Activated CD4-positive, alpha-beta memory T cell treated with anti-CD3 and anti-CD28 coated beads, Interleukin-2, amount 10 ng/mL, durations not matched to agents 7 days and 5 days (primary cell): ENCODE results near the gene GALM. TPM values are rescaled to one million over a fixed set of nuclear protein-coding genes. Genes with fewer than 3 reads are reported as not detected.
A peak's percentile ranks its signal among the peaks of the same experiment; 100 is the strongest.
"Not testable (repeated sequence)": the region's sequence is repeated elsewhere in the genome, so short reads cannot be mapped to it uniquely, and the experiment has no call there.

ENCODE experiments used
- CTCF ChIA-PET: fragments of 350-600 bp; sonication (Branson Sonifier 250); formaldehyde crosslinking; loops from one replicate; lab custom pipeline; 2021; ENCODE audit warnings: antibody characterized with exemption, inconsistent platforms; lab: Charles Lee
- POLR2A ChIA-PET: fragments of 350-600 bp; sonication (Branson Sonifier 250); formaldehyde crosslinking; loops from one replicate; lab custom pipeline; 2021; ENCODE audit warnings: antibody characterized with exemption; lab: Charles Lee
- DNase-seq: peaks from one replicate; pipeline ENCODE4 v3.0.0-alpha.2; 2020
- H3K27ac Mint-ChIP-seq: one replicate; pipeline ENCODE4 v1.8.0; 2021; ENCODE audit warnings: mild to moderate bottlenecking, mixed read lengths
- H3K27me3 Mint-ChIP-seq: one replicate; pipeline ENCODE4 v1.8.0; 2021; ENCODE audit warnings: mixed read lengths
- H3K36me3 Mint-ChIP-seq: one replicate; pipeline ENCODE4 v1.8.0; 2021; ENCODE audit warnings: low read depth, mixed read lengths
- H3K4me1 Mint-ChIP-seq: one replicate; pipeline ENCODE4 v1.8.0; 2021; ENCODE audit warnings: mixed read lengths
- H3K4me3 Mint-ChIP-seq: one replicate; pipeline ENCODE4 v1.8.0; 2021; ENCODE audit warnings: mild to moderate bottlenecking, mixed read lengths
- H3K9me3 Mint-ChIP-seq: one replicate; pipeline ENCODE4 v1.8.0; 2021; ENCODE audit warnings: mixed read lengths
- total RNA-seq, 2 experiments: library from RNA; stranded (reverse); gene quantifications; one replicate each; pipeline ENCODE4 v1.2.3, GENCODE V29; 2021

GALM gene
- total RNA-seq, 2 experiments from 2014 or later, result 94.7 to 97.4 TPM

GRCh38 chr2:38733300-38733971 is 67.5 kb downstream of the GALM start:
- no peak for DNase-seq
- Mint-ChIP-seq H3K27me3 (no peaks in the 10 kb centered on the region), H3K4me3 (no peak overlapping the region), H3K9me3 (no peaks in the 10 kb centered on the region), H3K36me3 (peaks cover 67% of the 10 kb centered on the region), H3K27ac (peak overlapping the region; percentile 27), H3K4me1 (peaks cover 11% of the 10 kb centered on the region)
- CTCF ChIA-PET, result interaction anchor here (1.5 to 3.5 kb wide), 4 partner anchors 8 to 198 kb away, joined by 4 to 22 read pairs (median 6); no protein-coding TSS in a partner anchor
- POLR2A ChIA-PET, result interaction anchor here (0.6 to 13.9 kb wide), 7 partner anchors 9 to 191 kb away, joined by 3 to 170 read pairs (median 4); partner anchors contain the start of gene SRSF7

GRCh38 chr2:38734299-38735058 is 68.6 kb downstream of the GALM start:
- ChIA-PET POLR2A (interaction anchor here (0.7 to 13.9 kb wide), 5 partner anchors 8 to 192 kb away, joined by 3 to 170 read pairs (median 4); partner anchors contain the start of gene SRSF7), CTCF (interaction anchor here (0.6 to 3.5 kb wide), 10 partner anchors 13 to 199 kb away, joined by 3 to 22 read pairs (median 4); partner anchors contain the start of gene HNRNPLL)
- DNase-seq, result no peak
- Mint-ChIP-seq H3K4me3 (no peak overlapping the region), H3K36me3 (peaks cover 71% of the 10 kb centered on the region), H3K27me3 (no peaks in the 10 kb centered on the region), H3K4me1 (peaks cover 15% of the 10 kb centered on the region), H3K27ac (no peak overlapping the region), H3K9me3 (no peaks in the 10 kb centered on the region)

- ChIA-PET CTCF (interaction anchor here (3.5 kb wide), 1 partner anchor 154 kb away, joined by 22 read pairs; no protein-coding TSS in a partner anchor), POLR2A (interaction anchor here (13.9 kb wide), 1 partner anchor 15 kb away, joined by 170 read pairs; the partner anchor contains the start of gene SRSF7)
These were observed 70.0 kb downstream of the GALM start for GRCh38 chr2:38735999-38736320.

GRCh38 chr2:38737000-38737698 is 71.2 kb downstream of the GALM start:
- not testable (repeated sequence) for DNase-seq, H3K4me3 Mint-ChIP-seq, H3K9me3 Mint-ChIP-seq, H3K27me3 Mint-ChIP-seq
- Mint-ChIP-seq H3K4me1 (peaks cover 31% of the 10 kb centered on the region), H3K27ac (peak overlapping the region; percentile 42), H3K36me3 (peaks cover 64% of the 10 kb centered on the region)
- CTCF ChIA-PET, result interaction anchor here (0.6 to 8.1 kb wide), 4 partner anchors 142 to 229 kb away, joined by 3 to 88 read pairs (median 12); no protein-coding TSS in a partner anchor
- POLR2A ChIA-PET, result interaction anchor here (0.6 to 13.9 kb wide), 2 partner anchors 14 to 180 kb away, joined by 3 to 170 read pairs; partner anchors contain the start of gene SRSF7

More at GRCh38 chr2:38735999-38736320, 70.0 kb downstream of the GALM start:
- Mint-ChIP-seq H3K27ac (no peak overlapping the region), H3K4me1 (peaks cover 20% of the 10 kb centered on the region), H3K9me3 (no peaks in the 10 kb centered on the region), H3K36me3 (peaks cover 64% of the 10 kb centered on the region), H3K27me3 (no peaks in the 10 kb centered on the region), H3K4me3 (no peak overlapping the region)
- no peak for DNase-seq

DNA sequence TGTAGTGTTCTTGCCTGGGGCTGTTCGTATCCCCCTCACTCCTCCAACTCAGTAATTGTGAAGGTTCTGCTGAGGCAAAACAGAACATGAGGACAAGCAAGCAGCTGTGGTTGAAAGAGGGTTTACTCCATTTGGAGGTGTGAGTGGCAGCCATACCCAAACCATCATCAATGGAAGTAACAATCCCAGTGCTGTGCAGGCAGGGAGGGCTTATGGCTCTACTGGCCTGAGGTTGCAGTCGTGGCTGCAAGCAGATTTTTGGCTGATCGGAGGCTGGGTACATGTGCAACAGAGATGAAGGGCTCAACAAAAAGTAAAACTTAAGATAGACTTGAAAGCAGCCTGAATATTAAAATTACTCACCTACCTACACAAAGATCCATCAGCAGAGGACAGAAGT is 72.0 kb downstream of the GALM start:
- POLR2A ChIA-PET, result interaction anchor here (0.6 to 13.9 kb wide), 2 partner anchors 13 to 181 kb away, joined by 3 to 170 read pairs; partner anchors contain the start of gene SRSF7
- Mint-ChIP-seq H3K4me1 (peaks cover 35% of the 10 kb centered on the region), H3K4me3 (no peak overlapping the region), H3K27ac (peak overlapping the region; percentile 7), H3K9me3 (no peaks in the 10 kb centered on the region), H3K27me3 (no peaks in the 10 kb centered on the region), H3K36me3 (peaks cover 65% of the 10 kb centered on the region)
- CTCF ChIA-PET, result interaction anchor here (0.6 to 8.1 kb wide), 3 partner anchors 143 to 230 kb away, joined by 3 to 88 read pairs (median 3); no protein-coding TSS in a partner anchor
- DNase-seq, result no peak

DNA sequence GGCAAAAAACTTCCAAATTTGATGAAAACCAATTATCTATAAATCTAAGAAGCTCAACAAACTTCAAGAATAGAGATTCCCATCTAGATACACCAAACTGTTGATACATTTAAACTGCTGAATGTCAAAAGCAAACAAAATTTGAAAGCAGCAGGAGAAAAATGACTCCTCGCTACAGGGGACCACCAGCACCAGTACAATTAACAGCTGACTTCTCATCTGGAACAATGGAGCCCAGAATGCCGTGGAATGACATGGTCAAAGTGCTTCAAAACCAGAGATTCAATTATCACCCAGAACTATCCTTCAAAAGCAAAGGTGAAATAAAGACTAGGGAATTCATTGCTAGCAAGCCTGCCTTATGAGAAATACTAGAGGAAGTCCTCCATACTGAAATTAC is 73.6 kb downstream of the GALM start:
- peak overlapping the region; percentile 27 for H3K27ac Mint-ChIP-seq

DNA sequence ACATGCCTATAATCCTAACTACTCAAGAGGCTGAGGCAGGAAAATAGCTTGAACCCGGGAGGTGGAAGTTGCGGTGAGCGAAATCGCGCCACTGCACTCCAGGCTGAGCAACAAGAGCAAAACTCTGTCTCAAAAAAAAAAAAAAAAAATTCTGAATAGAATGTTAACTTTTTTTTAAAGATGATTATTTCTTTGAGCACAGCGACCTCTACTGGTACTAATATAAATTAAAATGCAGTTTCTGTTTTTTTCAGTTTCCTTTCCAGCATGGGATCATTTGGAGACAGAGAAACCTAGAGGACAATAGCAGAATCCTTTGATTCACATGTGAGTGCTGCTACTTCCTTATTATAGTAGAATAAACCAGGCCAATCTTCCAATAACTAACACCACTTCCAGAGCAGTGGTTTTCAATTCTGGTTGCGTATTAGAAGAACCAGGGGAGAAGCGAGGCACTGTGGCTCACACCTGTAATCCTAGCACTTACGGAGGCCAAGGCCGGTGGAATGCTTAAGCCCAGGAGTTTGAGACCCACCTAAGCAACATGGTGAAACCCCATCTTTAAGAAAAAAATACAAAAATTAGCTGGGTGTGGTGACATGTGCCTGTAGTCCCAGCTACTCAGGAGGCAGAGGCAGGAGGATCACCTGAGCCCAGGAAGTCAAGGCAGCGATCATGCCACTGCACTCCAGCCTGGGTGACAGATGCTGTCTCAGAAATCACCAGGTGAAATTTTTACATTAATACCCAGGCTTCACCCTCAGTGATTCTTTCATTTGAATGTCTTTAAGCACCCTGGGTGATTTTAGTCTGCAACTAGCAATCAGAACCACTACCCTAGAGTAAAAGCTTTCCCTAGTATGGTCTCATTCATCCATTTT is 75.2 kb downstream of the GALM start:
- no peaks in the 10 kb centered on the region for H3K27me3 Mint-ChIP-seq
- H3K27ac Mint-ChIP-seq, result peak overlapping the region; percentile 49
- CTCF ChIA-PET, result interaction anchor here (0.7 to 8.1 kb wide), 18 partner anchors 8 to 206 kb away, joined by 3 to 88 read pairs (median 5); partner anchors contain the start of gene SRSF7
- DNase-seq, result no peak
- no peak overlapping the region for H3K4me3 Mint-ChIP-seq
- peaks cover 77% of the 10 kb centered on the region for H3K36me3 Mint-ChIP-seq
- POLR2A ChIA-PET, result interaction anchor here (0.7 to 13.9 kb wide), 14 partner anchors 8 to 204 kb away, joined by 3 to 170 read pairs (median 3); partner anchors contain the start of genes GALM and SRSF7
- peaks cover 57% of the 10 kb centered on the region for H3K4me1 Mint-ChIP-seq
- no peaks in the 10 kb centered on the region for H3K9me3 Mint-ChIP-seq

More for the DNA sequence above, 73.6 kb downstream of the GALM start:
- H3K27me3 Mint-ChIP-seq, result no peaks in the 10 kb centered on the region
- peak; percentile 14 for DNase-seq
- H3K36me3 Mint-ChIP-seq, result peaks cover 68% of the 10 kb centered on the region
- CTCF ChIA-PET, result interaction anchor here (0.6 to 8.1 kb wide), 2 partner anchors 97 to 156 kb away, joined by 4 to 88 read pairs; no protein-coding TSS in a partner anchor
- no peaks in the 10 kb centered on the region for H3K9me3 Mint-ChIP-seq
- peaks cover 44% of the 10 kb centered on the region for H3K4me1 Mint-ChIP-seq
- POLR2A ChIA-PET, result interaction anchor here (1.2 to 13.9 kb wide), 4 partner anchors 11 to 167 kb away, joined by 3 to 170 read pairs (median 16); partner anchors contain the start of gene SRSF7
- no peak overlapping the region for H3K4me3 Mint-ChIP-seq

DNA sequence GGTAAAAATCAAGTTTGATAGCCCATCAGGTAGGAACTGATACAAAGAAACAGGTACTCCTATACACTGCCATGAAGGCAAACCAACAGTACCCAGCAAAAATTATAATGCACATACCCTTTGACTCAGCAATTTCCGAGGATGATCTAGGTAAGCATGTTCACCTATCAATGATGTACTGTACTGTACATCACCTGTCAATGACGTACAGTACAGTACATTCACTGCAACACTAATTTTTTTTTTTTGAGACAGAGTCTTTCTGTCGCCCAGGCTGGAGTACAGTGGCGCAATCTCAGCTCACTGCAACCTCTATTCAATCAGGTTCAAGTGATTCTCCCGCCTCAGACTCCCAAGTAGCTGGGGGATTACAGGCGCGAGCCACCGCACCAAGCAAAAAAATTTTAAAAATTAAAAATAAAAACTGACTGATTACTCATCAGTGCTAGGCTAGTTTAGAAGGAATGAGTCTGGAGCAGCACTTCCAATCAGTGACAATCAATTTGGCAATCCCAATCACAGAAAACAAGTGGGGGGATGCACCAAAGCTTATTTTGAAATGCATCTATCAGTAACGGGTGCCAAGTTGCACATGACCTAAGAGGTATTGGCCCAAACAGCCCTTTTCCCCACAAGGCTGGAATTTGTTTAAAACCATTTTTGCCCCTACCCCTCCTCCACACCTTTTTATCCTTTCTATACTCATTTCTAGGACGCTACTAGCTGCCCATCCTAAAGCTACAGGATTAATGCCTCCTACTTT is 77.1 kb downstream of the GALM start:
- Mint-ChIP-seq H3K9me3 (no peaks in the 10 kb centered on the region), H3K36me3 (peaks cover 79% of the 10 kb centered on the region), H3K27me3 (no peaks in the 10 kb centered on the region), H3K27ac (peak overlapping the region; percentile 56), H3K4me3 (no peak overlapping the region), H3K4me1 (peaks cover 72% of the 10 kb centered on the region)
- no peak for DNase-seq
- POLR2A ChIA-PET, result interaction anchor here (0.9 to 13.9 kb wide), 18 partner anchors 8 to 287 kb away, joined by 3 to 364 read pairs (median 6); partner anchors contain the start of genes GEMIN6, HNRNPLL and SRSF7
- CTCF ChIA-PET, result interaction anchor here (1.2 to 8.1 kb wide), 10 partner anchors 8 to 211 kb away, joined by 3 to 88 read pairs (median 5); partner anchors contain the start of gene SRSF7

- no peak overlapping the region for H3K4me3 Mint-ChIP-seq
- no peaks in the 10 kb centered on the region for H3K27me3 Mint-ChIP-seq
- CTCF ChIA-PET, result interaction anchor here (0.8 to 8.1 kb wide), 11 partner anchors 12 to 211 kb away, joined by 3 to 88 read pairs (median 4); no protein-coding TSS in a partner anchor
- POLR2A ChIA-PET, result interaction anchor here (1.0 to 13.9 kb wide), 19 partner anchors 7 to 288 kb away, joined by 3 to 364 read pairs (median 6); partner anchors contain the start of genes GEMIN6, HNRNPLL and SRSF7
- H3K27ac Mint-ChIP-seq, result peak overlapping the region; percentile 47
- peaks cover 79% of the 10 kb centered on the region for H3K36me3 Mint-ChIP-seq
- peaks cover 79% of the 10 kb centered on the region for H3K4me1 Mint-ChIP-seq
- no peak for DNase-seq
- H3K9me3 Mint-ChIP-seq, result no peaks in the 10 kb centered on the region
These were observed 77.9 kb downstream of the GALM start for GRCh38 chr2:38743672-38744398.

GRCh38 chr2:38744399-38744780 is 78.5 kb downstream of the GALM start:
- DNase-seq, result no peak
- Mint-ChIP-seq H3K36me3 (peaks cover 79% of the 10 kb centered on the region), H3K27ac (peak overlapping the region; percentile 47), H3K27me3 (no peaks in the 10 kb centered on the region), H3K9me3 (no peaks in the 10 kb centered on the region), H3K4me3 (no peak overlapping the region), H3K4me1 (peaks cover 78% of the 10 kb centered on the region)
- POLR2A ChIA-PET, result interaction anchor here (1.1 to 13.9 kb wide), 15 partner anchors 6 to 369 kb away, joined by 3 to 364 read pairs (median 6); partner anchors contain the start of genes GEMIN6, HNRNPLL and SRSF7
- CTCF ChIA-PET, result interaction anchor here (0.8 to 8.1 kb wide), 10 partner anchors 13 to 212 kb away, joined by 3 to 88 read pairs (median 4); no protein-coding TSS in a partner anchor
